ENCODE data around the gene LPP.

GRCh38 chr3:188760408-188760807, 606.5 kb downstream of the LPP start:
- no peak for TF ChIP-seq CTCF (IDR thresholded peaks at IDR 0.05)
- no peak for TF ChIP-seq POLR2A (IDR thresholded peaks at IDR 0.05)
- TF ChIP-seq EP300 (IDR thresholded peaks at IDR 0.05; ENCODE audit: low read depth), result no peak
- TF ChIP-seq POLR2AphosphoS5 (IDR thresholded peaks at IDR 0.05), result no peak
